EH (cell line): ENCODE data around the gene FRAS1.
"Not testable (repeated sequence)": the region's sequence is repeated elsewhere in the genome, so short reads cannot be mapped to it uniquely, and the experiment has no call there.

Experiments
- DNase-seq: peaks from one replicate; pipeline ENCODE4 v3.0.0-alpha.2; 2015; ENCODE audit warnings: low read depth

FRAS1 gene

GRCh38 chr4:78548889-78549288 lies 491.8 kb downstream of the FRAS1 start:
- not testable (repeated sequence) for DNase-seq

- DNase-seq = no peak
These were observed 494.6 kb downstream of the FRAS1 start, which contains the start of gene ANXA3 for GRCh38 chr4:78551420-78552351. ANXA3 (plus strand) TSS chr4:78551770; CDS start chr4:78554474, 2,704 bp downstream.

- no peak for DNase-seq
These were observed 495.4 kb downstream of the FRAS1 start for GRCh38 chr4:78552389-78553042.

GRCh38 chr4:78553043-78553396 lies 495.9 kb downstream of the FRAS1 start:
- no peak for DNase-seq

- DNase-seq = peak; percentile 55
These were observed 496.5 kb downstream of the FRAS1 start for GRCh38 chr4:78553529-78554060.

GRCh38 chr4:78556665-78557064 lies 499.5 kb downstream of the FRAS1 start:
- no peak for DNase-seq

GRCh38 chr4:78557841-78558240 lies 500.7 kb downstream of the FRAS1 start:
- no peak for DNase-seq

- DNase-seq = no peak
These were observed 501.3 kb downstream of the FRAS1 start for GRCh38 chr4:78558410-78558809.

- DNase-seq = peak; percentile 95
These were observed 503.3 kb downstream of the FRAS1 start for GRCh38 chr4:78560296-78560963.

GRCh38 chr4:78561677-78562076 lies 504.6 kb downstream of the FRAS1 start:
- DNase-seq = peak; percentile 51

GRCh38 chr4:78562687-78563086 lies 505.6 kb downstream of the FRAS1 start:
- DNase-seq = no peak

- DNase-seq = peak; percentile 86
These were observed 508.8 kb downstream of the FRAS1 start for GRCh38 chr4:78565971-78566372.

GRCh38 chr4:78566834-78567499 lies 509.8 kb downstream of the FRAS1 start:
- DNase-seq = no peak

- no peak for DNase-seq
These were observed 510.5 kb downstream of the FRAS1 start for GRCh38 chr4:78567500-78568060.

- peak; percentile 59 for DNase-seq
These were observed 511.6 kb downstream of the FRAS1 start for GRCh38 chr4:78568640-78569305.

- DNase-seq = peak; percentile 87
These were observed 512.2 kb downstream of the FRAS1 start for GRCh38 chr4:78569306-78569821.

- DNase-seq = no peak
These were observed 513.0 kb downstream of the FRAS1 start for GRCh38 chr4:78570117-78570516.

- no peak for DNase-seq
These were observed 514.7 kb downstream of the FRAS1 start for GRCh38 chr4:78571804-78572203.

- no peak for DNase-seq
These were observed 521.7 kb downstream of the FRAS1 start for GRCh38 chr4:78578674-78579425.

- no peak for DNase-seq
These were observed 524.5 kb downstream of the FRAS1 start for GRCh38 chr4:78581618-78582017.
